Measurements from ENCODE around the gene HAPSTR1. TPM values are rescaled to one million over a fixed set of nuclear protein-coding genes. Genes with fewer than 3 reads are reported as not detected.
"Not testable (repeated sequence)": the region's sequence is repeated elsewhere in the genome, so short reads cannot be mapped to it uniquely, and the experiment has no call there.

The HAPSTR1 gene
- total and polyA plus RNA-seq, 2 of the 13 experiments (the other 11 are each of a cell fraction or from before 2014, with no cell fraction given) = 25.2 to 83.2 TPM

- TF ChIP-seq ZNF160 (CRISPR knock-in tag; IDR thresholded peaks at IDR 0.05) (no peak), KAT8 (CRISPR knock-in tag; IDR thresholded peaks at IDR 0.05) (no peak), ZNF747 (CRISPR knock-in tag; IDR thresholded peaks at IDR 0.05; ENCODE audit: borderline replicate concordance) (no peak)
These were observed 9.0 kb upstream of the HAPSTR1 start (continued) for GRCh38 chr16:9082422-9082821.

- Histone ChIP-seq H3K4me1 (ENCODE audit: insufficient read depth, low read length) (peaks cover 45% of the 10 kb centered on the region), H3K4me2 (ENCODE audit: low read depth, low read length) (peak overlapping the region; percentile 1; the same call in 1 of the 2 replicates), H3K79me2 (ENCODE audit: insufficient read depth, low read length) (peaks cover 11% of the 10 kb centered on the region)
- BruUV-seq (replicated peaks); H2AFZ ChIP-seq (ENCODE audit: low read length); H3K9me3 ChIP-seq (ENCODE audit: low read length); H3K36me3 ChIP-seq (replicated peaks in 1 of 2; ENCODE audit: control insufficient read depth in 1 of 2, insufficient read depth in 2 of 2, low read length in 2 of 2); FAIRE-seq; H3K27ac ChIP-seq (ENCODE audit: extremely low read length, insufficient read depth, low read length); H3K27me3 ChIP-seq (ENCODE audit: control insufficient read depth in 1 of 2, insufficient read depth in 2 of 2, low read length in 2 of 2); POLR2A ChIA-PET; ATAC-seq; H3K4me3 ChIP-seq (replicated peaks in 1 of 3; ENCODE audit: insufficient read depth in 1 of 3, low read depth in 2 of 3, low read length in 3 of 3); CTCF ChIA-PET (ENCODE audit: low intra/inter-chr PET ratio, low total read pairs); in situ Hi-C loops (cut with HindIII; ENCODE audit: extremely low pct_ligation_motif_present, low pct_unique_long_range_greater_than_20kb); H3K9ac ChIP-seq (ENCODE audit: insufficient read depth, low read depth, low read length); intact Hi-C loops (cut with micrococcal nuclease; ENCODE audit: unreplicated experiment); H4K20me1 ChIP-seq (ENCODE audit: insufficient read depth, low read length): not testable (repeated sequence)
- TF ChIP-seq FOSL2 (CRISPR knock-in tag; IDR thresholded peaks at IDR 0.05) = peak; percentile 80
- WGBS (ENCODE audit: low lambda C conversion rate) = 47% methylated on average over 7 of the region's 7 CpGs
- peak; percentile 38 for DNase-seq (ENCODE audit: low spot score)
These were observed 3.7 kb upstream of the HAPSTR1 start for GRCh38 chr16:9087733-9088132.

GRCh38 chr16:9088848-9089247 lies 2.6 kb upstream of the HAPSTR1 start:
- Histone ChIP-seq H3K4me1 (ENCODE audit: insufficient read depth, low read length) (peaks cover 51% of the 10 kb centered on the region), H3K79me2 (ENCODE audit: insufficient read depth, low read length) (peaks cover 22% of the 10 kb centered on the region), H3K9ac (ENCODE audit: insufficient read depth, low read depth, low read length) (0 out of 2 replicates have a peak overlapping the region, but pooled peaks have one; percentile 7), H3K27me3 (ENCODE audit: control insufficient read depth in 1 of 2, insufficient read depth in 2 of 2, low read length in 2 of 2) (no peaks in the 10 kb centered on the region; a peak in 1 of 5 replicates), H4K20me1 (ENCODE audit: insufficient read depth, low read length) (peaks cover 12% of the 10 kb centered on the region), H3K27ac (ENCODE audit: extremely low read length, insufficient read depth, low read length) (peak overlapping the region; percentile 16), H3K4me3 (replicated peaks in 1 of 3; ENCODE audit: insufficient read depth in 1 of 3, low read depth in 2 of 3, low read length in 3 of 3) (no peak overlapping the region; a peak in 1 of 6 replicates), H3K36me3 (replicated peaks in 1 of 2; ENCODE audit: control insufficient read depth in 1 of 2, insufficient read depth in 2 of 2, low read length in 2 of 2) (peaks cover 0 to 6% of the 10 kb centered on the region in 2 experiments; a peak in 1 of 5 replicates), H3K9me3 (ENCODE audit: low read length) (no peaks in the 10 kb centered on the region), H2AFZ (ENCODE audit: low read length) (peak overlapping the region; percentile 24), H3K4me2 (ENCODE audit: low read depth, low read length) (peak overlapping the region; percentile 60)
- WGBS (ENCODE audit: low lambda C conversion rate) = 34% methylated on average over 10 of the region's 10 CpGs
- CTCF ChIA-PET (ENCODE audit: low intra/inter-chr PET ratio, low total read pairs) = no interaction called here
- ATAC-seq (no peak), DNase-seq (ENCODE audit: low spot score) (peak; percentile 51), FAIRE-seq (peak; percentile 23)
- intact Hi-C loops (cut with micrococcal nuclease; ENCODE audit: unreplicated experiment) = no loop called here
- no TSS peak for BruUV-seq (replicated peaks)
- in situ Hi-C loops (cut with HindIII; ENCODE audit: extremely low pct_ligation_motif_present, low pct_unique_long_range_greater_than_20kb) = no loop called here
- POLR2A ChIA-PET = interaction anchor here (1.0 to 1.2 kb wide), 2 partner anchors 10 to 225 kb away, joined by 3 to 4 read pairs; no protein-coding TSS in a partner anchor
- TF ChIP-seq IRF9 (CRISPR knock-in tag; IDR thresholded peaks at IDR 0.05; ENCODE audit: borderline replicate concordance) (no peak), RELA (CRISPR knock-in tag; IDR thresholded peaks at IDR 0.05) (no peak), ZNF205 (CRISPR knock-in tag; IDR thresholded peaks at IDR 0.05) (0 out of 2 replicates have a peak, but pooled peaks have one; percentile 38), THAP11 (CRISPR knock-in tag; IDR thresholded peaks at IDR 0.05) (0 out of 2 replicates have a peak, but pooled peaks have one; percentile 24), HHEX (CRISPR knock-in tag; IDR thresholded peaks at IDR 0.05) (no peak), ZNF737 (CRISPR knock-in tag; IDR thresholded peaks at IDR 0.05; ENCODE audit: borderline replicate concordance) (no peak), HNRNPLL (IDR thresholded peaks at IDR 0.05; ENCODE audit: low read depth, low read length, poor library complexity, severe bottlenecking) (no peak), BHLHE40 (IDR thresholded peaks at IDR 0.05; ENCODE audit: low read length) (peak; percentile 39; the same call in 1 of the 2 replicates), NKX3-1 (CRISPR knock-in tag; IDR thresholded peaks at IDR 0.05) (no peak), HOMEZ (CRISPR knock-in tag; IDR thresholded peaks at IDR 0.05; ENCODE audit: low read depth) (no peak), NFKB2 (CRISPR knock-in tag; IDR thresholded peaks at IDR 0.05; ENCODE audit: borderline replicate concordance) (no peak)
